Esophagus squamous epithelium (tissue), 5 donors: ENCODE results near the gene SLC25A19. TPM values are rescaled to one million over a fixed set of nuclear protein-coding genes. Genes with fewer than 3 reads are reported as not detected.

Source experiments
- DNase-seq: peaks from one replicate; lab custom pipeline; 2025; lab: John Stamatoyannopoulos, UW
- H3K27ac ChIP-seq, 4 donors: fragments of 200-600 bp; sonication (generic); one replicate each; pipeline ENCODE4 v1.5.1; 2016 to 2019; ENCODE audit warnings: mild to moderate bottlenecking in 1 of 4
- H3K27me3 ChIP-seq, 4 donors: fragments of 200-600 bp; sonication (generic); 1 replicate in 3 of 4; 2 replicates in 1 of 4; pipeline versions ENCODE4 v1.5.1 to v1.6.0; 2017 to 2021; ENCODE audit warnings: antibody characterized with exemption in 1 of 4
- H3K36me3 ChIP-seq, 3 donors: fragments of 200-600 bp; sonication (generic); one replicate each; pipeline ENCODE4 v1.5.1; 2016 to 2019
- H3K4me1 ChIP-seq, 3 donors: fragments of 200-600 bp; sonication (generic); one replicate each; pipeline ENCODE4 v1.5.1; 2017 to 2019
- H3K4me3 ChIP-seq, 4 donors: fragments of 200-600 bp; sonication (generic); 1 replicate in 3 of 4; 2 replicates in 1 of 4; pipeline ENCODE4 v1.5.1; 2016 to 2019; ENCODE audit warnings: mild to moderate bottlenecking in 2 of 4, moderate library complexity in 1 of 4
- H3K9me3 ChIP-seq, 3 donors: fragments of 200-600 bp; sonication (generic); one replicate each; pipeline ENCODE4 v1.5.1; 2016 to 2019
- POLR2A ChIP-seq, 4 donors: fragments of 450-650 bp; IDR thresholded peaks; one replicate each; pipeline ENCODE4 v1.6.1; 2017; ENCODE audit warnings: antibody characterized with exemption in 4 of 4, mild to moderate bottlenecking in 4 of 4, moderate library complexity in 3 of 4
- WGBS, 2 donors: methylation state at CpG; one replicate each; pipeline ENCODE4 v1.1.5; 2018; 5-methylcytosine and 5-hydroxymethylcytosine counted together
- intact Hi-C: fragments of 100-400 bp; cut with DNase I; formaldehyde crosslinking; loops from one replicate; pipeline ENCODE4 v1.15.0; 2022
- total RNA-seq, 4 donors: library from RNA; depleted of rRNA; stranded (reverse); fragments of >200 nt; gene quantifications; one replicate each; pipeline ENCODE4 v1.1.0, GENCODE V29; 2016
- TF ChIP-seq, protein P1 (sequence below), 6 experiments: fragments of 450-650 bp in 4 of 6; fragments of 200-600 bp in 2 of 6; sonication (generic) in 2 of 6; IDR thresholded peaks; one replicate each; pipeline ENCODE4 v1.5.1; 2016 to 2019; ENCODE audit warnings: antibody characterized with exemption in 6 of 6, mild to moderate bottlenecking in 4 of 6, moderate library complexity in 4 of 6
- donor health status: DM: yes; HTN: yes; CAD: no.

SLC25A19 gene
- total RNA-seq, 4 donors from 2014 or later, result 9.2 to 15.2 (median 11.2) TPM

DNA sequence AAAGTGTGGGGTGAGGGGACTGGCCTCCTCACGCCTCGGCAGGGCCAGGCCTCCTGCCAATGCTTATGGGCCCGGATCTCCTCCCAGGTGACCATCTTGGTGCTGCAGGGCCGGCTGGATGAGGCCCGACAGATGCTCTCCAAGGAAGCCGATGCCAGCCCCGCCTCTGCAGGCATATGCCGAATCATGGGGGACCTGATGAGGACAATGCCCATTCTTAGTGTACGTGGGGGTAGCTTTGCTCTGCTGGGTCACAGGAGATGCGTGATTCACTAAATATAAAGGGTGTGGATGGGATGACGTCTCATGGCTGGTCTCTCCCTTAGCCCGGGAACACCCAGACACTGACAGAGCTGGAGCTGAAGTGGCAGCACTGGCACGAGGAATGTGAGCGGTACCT, 64.2 kb downstream of the SLC25A19 start:
- no peak overlapping the region for H3K27ac ChIP-seq

More for the DNA sequence above, 64.2 kb downstream of the SLC25A19 start:
- Histone ChIP-seq H3K27me3 (no peaks in the 10 kb centered on the region), H3K4me3 (no peak overlapping the region), H3K9me3 (no peaks in the 10 kb centered on the region), H3K4me1 (peaks cover 0 to 19% (median 5%) of the 10 kb centered on the region in 3 donors), H3K36me3 (peaks cover 15 to 99% (median 16%) of the 10 kb centered on the region in 3 donors)
- TF ChIP-seq, protein P1, sequence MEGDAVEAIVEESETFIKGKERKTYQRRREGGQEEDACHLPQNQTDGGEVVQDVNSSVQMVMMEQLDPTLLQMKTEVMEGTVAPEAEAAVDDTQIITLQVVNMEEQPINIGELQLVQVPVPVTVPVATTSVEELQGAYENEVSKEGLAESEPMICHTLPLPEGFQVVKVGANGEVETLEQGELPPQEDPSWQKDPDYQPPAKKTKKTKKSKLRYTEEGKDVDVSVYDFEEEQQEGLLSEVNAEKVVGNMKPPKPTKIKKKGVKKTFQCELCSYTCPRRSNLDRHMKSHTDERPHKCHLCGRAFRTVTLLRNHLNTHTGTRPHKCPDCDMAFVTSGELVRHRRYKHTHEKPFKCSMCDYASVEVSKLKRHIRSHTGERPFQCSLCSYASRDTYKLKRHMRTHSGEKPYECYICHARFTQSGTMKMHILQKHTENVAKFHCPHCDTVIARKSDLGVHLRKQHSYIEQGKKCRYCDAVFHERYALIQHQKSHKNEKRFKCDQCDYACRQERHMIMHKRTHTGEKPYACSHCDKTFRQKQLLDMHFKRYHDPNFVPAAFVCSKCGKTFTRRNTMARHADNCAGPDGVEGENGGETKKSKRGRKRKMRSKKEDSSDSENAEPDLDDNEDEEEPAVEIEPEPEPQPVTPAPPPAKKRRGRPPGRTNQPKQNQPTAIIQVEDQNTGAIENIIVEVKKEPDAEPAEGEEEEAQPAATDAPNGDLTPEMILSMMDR (IDR thresholded peaks at IDR 0.05), result no peak
- no peak for TF ChIP-seq POLR2A (IDR thresholded peaks at IDR 0.05)
- DNase-seq, result no peak
- intact Hi-C loops, result no loop called here
- WGBS, 2 donors, result 62 to 73% methylated on average over 7 to 10 of the region's 14 CpGs

Other genes starting within 250 kb of the SLC25A19 start
- 100 to 1,000 TPM; 252 to 300 (median 277) TPM for gene ATP5PD, start 242.5 kb downstream of the SLC25A19 start, total RNA-seq
- gene KCTD2, start 242.2 kb downstream of the SLC25A19 start, total RNA-seq, result 10 to 100 TPM; 11.5 to 17.6 (median 14.2) TPM
- 10 to 100 TPM; 13.4 to 22.9 (median 17.4) TPM for gene SLC16A5, start 201.5 kb downstream of the SLC25A19 start, total RNA-seq
- 1 to 10 TPM; 4.0 to 9.1 (median 5.3) TPM for gene ARMC7, start 179.5 kb downstream of the SLC25A19 start, total RNA-seq
- gene NT5C, start 157.7 kb downstream of the SLC25A19 start, total RNA-seq, result 10 to 100 TPM; 81.7 to 97.5 (median 88.4) TPM
- gene JPT1, start 134.9 kb downstream of the SLC25A19 start, total RNA-seq, result 100 to 1,000 TPM in 3 of 4 donors, 10 to 100 TPM in 1; 82.2 to 249 (median 196) TPM
- gene SUMO2, start 106.5 kb downstream of the SLC25A19 start, total RNA-seq, result 100 to 1,000 TPM in 1 of 4 donors, 10 to 100 TPM in 3; 49.5 to 110 (median 69.5) TPM
- gene NUP85, start 83.8 kb downstream of the SLC25A19 start, total RNA-seq, result 10 to 100 TPM; 17.5 to 33.3 (median 29.0) TPM
- gene GGA3, start 27.8 kb downstream of the SLC25A19 start, total RNA-seq, result 10 to 100 TPM; 23.9 to 39.2 (median 29.8) TPM
- gene MRPS7, start 27.6 kb downstream of the SLC25A19 start, total RNA-seq, result 10 to 100 TPM; 42.2 to 62.6 (median 48.7) TPM
- 10 to 100 TPM; 14.6 to 28.0 (median 21.2) TPM for gene MIF4GD, start 18.2 kb downstream of the SLC25A19 start, total RNA-seq
- gene GRB2, start 116.2 kb upstream of the SLC25A19 start, total RNA-seq, result 100 to 1,000 TPM in 2 of 4 donors, 10 to 100 TPM in 2; 58.9 to 128 (median 107) TPM
- 10 to 100 TPM; 19.3 to 56.5 (median 28.3) TPM for gene TMEM94, start 167.2 kb upstream of the SLC25A19 start, total RNA-seq
- 10 to 100 TPM in 3 of 4 donors, 1 to 10 TPM in 1; 9.5 to 12.2 (median 10.4) TPM for gene CASKIN2, start 226.1 kb upstream of the SLC25A19 start, total RNA-seq
- 10 to 100 TPM; 18.3 to 33.2 (median 23.1) TPM for gene TSEN54, start 227.1 kb upstream of the SLC25A19 start, total RNA-seq
- gene LLGL2, start 236.3 kb upstream of the SLC25A19 start, total RNA-seq, result 100 to 1,000 TPM in 1 of 4 donors, 10 to 100 TPM in 3; 40.0 to 101 (median 67.3) TPM